AG10803 (cell line): Measurements from ENCODE around the gene DSG1.

Experiments used
- DNase-seq: peaks from one replicate; pipeline ENCODE4 v3.0.0; 2010; ENCODE audit warnings: low read depth
- H3K4me3 ChIP-seq: 2 replicates; pipeline ENCODE4 v1.5.1; 2011; ENCODE audit warnings: mild to moderate bottlenecking, low read length, control low read depth
- TF ChIP-seq, protein P1 (sequence below): conservative IDR thresholded peaks from 2 replicates; pipeline ENCODE4 v1.5.1; 2011; ENCODE audit warnings: mild to moderate bottlenecking, low read length, control low read depth, inconsistent platforms

Gene DSG1

DNA sequence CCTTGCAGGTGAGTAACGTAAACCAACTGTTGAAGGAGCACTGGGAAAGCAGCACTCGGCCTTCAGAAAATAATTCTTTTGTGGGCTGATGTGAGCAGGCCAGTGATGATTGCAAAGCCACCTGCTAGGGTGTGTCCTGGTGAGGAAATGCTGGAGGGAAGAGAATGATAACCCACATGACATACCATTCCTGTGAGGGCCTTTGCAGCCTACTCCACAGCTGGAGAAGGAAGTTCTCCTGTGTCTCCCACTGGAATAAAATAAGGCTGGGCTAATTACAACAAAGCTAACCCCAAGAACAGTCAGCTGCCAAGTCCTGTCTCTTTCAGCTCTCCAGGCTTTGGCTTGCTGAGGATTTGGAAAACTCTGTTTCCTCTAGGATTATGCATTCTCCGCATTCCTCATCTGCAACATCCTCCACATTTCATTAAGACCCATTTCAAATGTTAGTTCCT is 16.7 kb upstream of the DSG1 start:
- TF ChIP-seq, protein P1, sequence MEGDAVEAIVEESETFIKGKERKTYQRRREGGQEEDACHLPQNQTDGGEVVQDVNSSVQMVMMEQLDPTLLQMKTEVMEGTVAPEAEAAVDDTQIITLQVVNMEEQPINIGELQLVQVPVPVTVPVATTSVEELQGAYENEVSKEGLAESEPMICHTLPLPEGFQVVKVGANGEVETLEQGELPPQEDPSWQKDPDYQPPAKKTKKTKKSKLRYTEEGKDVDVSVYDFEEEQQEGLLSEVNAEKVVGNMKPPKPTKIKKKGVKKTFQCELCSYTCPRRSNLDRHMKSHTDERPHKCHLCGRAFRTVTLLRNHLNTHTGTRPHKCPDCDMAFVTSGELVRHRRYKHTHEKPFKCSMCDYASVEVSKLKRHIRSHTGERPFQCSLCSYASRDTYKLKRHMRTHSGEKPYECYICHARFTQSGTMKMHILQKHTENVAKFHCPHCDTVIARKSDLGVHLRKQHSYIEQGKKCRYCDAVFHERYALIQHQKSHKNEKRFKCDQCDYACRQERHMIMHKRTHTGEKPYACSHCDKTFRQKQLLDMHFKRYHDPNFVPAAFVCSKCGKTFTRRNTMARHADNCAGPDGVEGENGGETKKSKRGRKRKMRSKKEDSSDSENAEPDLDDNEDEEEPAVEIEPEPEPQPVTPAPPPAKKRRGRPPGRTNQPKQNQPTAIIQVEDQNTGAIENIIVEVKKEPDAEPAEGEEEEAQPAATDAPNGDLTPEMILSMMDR: no peak
- H3K4me3 ChIP-seq: no peak overlapping the region
- DNase-seq: no peak

- no peak overlapping the region for H3K4me3 ChIP-seq
- TF ChIP-seq, protein P1: no peak
- no peak for DNase-seq
Measured at GRCh38 chr18:31302991-31303390, 15.0 kb upstream of the DSG1 start.

GRCh38 chr18:31303771-31304170 is 14.2 kb upstream of the DSG1 start:
- TF ChIP-seq, protein P1: no peak
- no peak overlapping the region for H3K4me3 ChIP-seq
- no peak for DNase-seq

DNA sequence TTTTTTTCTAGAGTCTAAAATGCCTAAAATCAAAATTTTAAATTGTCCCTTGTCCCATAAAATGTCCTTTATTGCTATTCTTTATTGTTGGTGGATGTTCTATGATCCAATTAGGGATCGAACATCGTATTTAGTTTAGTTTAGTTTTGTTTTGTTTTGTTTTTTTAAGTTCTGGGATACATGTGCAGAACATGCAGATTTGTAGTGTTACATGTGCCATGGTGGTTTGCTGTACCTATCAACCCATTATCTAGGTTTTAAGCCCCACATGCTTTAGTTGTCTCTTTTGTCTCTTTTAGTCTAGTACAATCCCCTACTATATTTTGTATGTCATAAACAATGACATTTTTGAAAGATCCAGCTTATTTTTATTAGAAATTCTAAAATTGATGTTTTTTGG is 8.8 kb upstream of the DSG1 start:
- DNase-seq: no peak
- TF ChIP-seq, protein P1: no peak
- H3K4me3 ChIP-seq: no peak overlapping the region

- TF ChIP-seq, protein P1: no peak
- H3K4me3 ChIP-seq: no peak overlapping the region
- DNase-seq: no peak
Measured at GRCh38 chr18:31316974-31317373, 986 bp upstream of the DSG1 start.

- TF ChIP-seq, protein P1: no peak
- H3K4me3 ChIP-seq: no peak overlapping the region
- no peak for DNase-seq
Measured at GRCh38 chr18:31321719-31322118, 3.8 kb downstream of the DSG1 start.

GRCh38 chr18:31325051-31325450 is 7.1 kb downstream of the DSG1 start:
- no peak for DNase-seq
- TF ChIP-seq, protein P1: no peak
- H3K4me3 ChIP-seq: no peak overlapping the region
